GM23248 (cell line): ENCODE results near the gene ZBTB20.

Experiments used
- EZH2 ChIP-seq: fragments of 200-600 bp; sonication (generic); IDR thresholded peaks from 2 replicates; pipeline ENCODE4 v1.6.1; 2018; ENCODE audit warnings: antibody characterized with exemption, mild to moderate bottlenecking; ENCODE audit not compliant: insufficient read depth, poor library complexity, severe bottlenecking
- EZH2phosphoT487 ChIP-seq: fragments of 200-600 bp; sonication (generic); IDR thresholded peaks from 2 replicates; pipeline ENCODE4 v1.6.1; 2018; ENCODE audit warnings: antibody characterized with exemption, moderate library complexity, mild to moderate bottlenecking, low read depth; ENCODE audit not compliant: insufficient read depth

DNA sequence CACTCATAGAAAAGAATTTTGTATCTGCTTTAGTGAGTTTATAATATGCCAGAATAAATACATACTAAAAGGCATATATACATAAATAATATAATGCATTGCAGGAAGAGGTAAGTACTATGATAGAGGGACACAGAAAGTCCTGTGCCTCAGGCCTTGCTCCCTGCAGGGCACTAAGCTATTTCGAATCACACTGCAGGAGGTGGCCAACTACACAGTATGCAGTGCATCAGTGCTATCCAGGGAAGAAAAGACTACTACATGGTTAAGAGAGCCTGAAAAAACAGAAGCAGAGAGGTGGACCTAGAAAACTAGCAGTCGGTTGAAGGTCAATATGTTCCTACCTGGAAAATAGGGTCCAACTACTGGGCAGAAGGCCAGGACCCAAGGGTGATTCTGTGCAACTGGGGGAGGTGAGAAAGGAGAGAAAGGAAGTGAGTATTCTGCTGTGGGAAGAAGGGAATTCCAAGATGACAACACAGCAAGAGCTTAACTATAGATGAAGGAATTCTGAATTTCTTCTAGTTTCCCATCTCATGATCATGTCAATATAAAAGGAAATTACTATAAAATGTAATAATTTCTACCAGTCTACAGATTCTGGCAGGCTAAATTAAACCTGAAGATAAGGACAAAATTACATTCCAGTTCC lies 218.0 kb downstream of the ZBTB20 start:
- TF ChIP-seq EZH2 (no peak), EZH2phosphoT487 (no peak)
